GM19455 (cell line): Measurements from ENCODE around the gene EPDR1.

ENCODE experiments used
- ATAC-seq: cut with Tn5 transposase; IDR thresholded peaks from one replicate; pipeline ENCODE4 v1.9.1; 2021; ENCODE audit not compliant: unreplicated experiment

Gene EPDR1

GRCh38 chr7:37973915-37974314, 53.5 kb downstream of the EPDR1 start:
- no peak for ATAC-seq

- ATAC-seq = no peak
Observed at GRCh38 chr7:37974711-37975110, 54.3 kb downstream of the EPDR1 start.

- ATAC-seq = no peak
Observed at GRCh38 chr7:37977243-37977642, 56.8 kb downstream of the EPDR1 start.

GRCh38 chr7:37981664-37982063, 61.2 kb downstream of the EPDR1 start:
- no peak for ATAC-seq

GRCh38 chr7:37982423-37982822, 62.0 kb downstream of the EPDR1 start:
- no peak for ATAC-seq

- ATAC-seq = no peak
Observed at GRCh38 chr7:37984750-37985390, 64.4 kb downstream of the EPDR1 start.

GRCh38 chr7:37986908-37987330, 66.5 kb downstream of the EPDR1 start:
- no peak for ATAC-seq

- ATAC-seq = no peak
Observed at GRCh38 chr7:37987732-37988131, 67.3 kb downstream of the EPDR1 start.

GRCh38 chr7:37988721-37989650, 68.5 kb downstream of the EPDR1 start:
- ATAC-seq = no peak

- ATAC-seq = no peak
Observed at GRCh38 chr7:37990337-37990736, 69.9 kb downstream of the EPDR1 start.

- no peak for ATAC-seq
Observed at GRCh38 chr7:37993060-37993501, 72.6 kb downstream of the EPDR1 start.

- no peak for ATAC-seq
Observed at GRCh38 chr7:37999673-38000072, 79.2 kb downstream of the EPDR1 start.

- no peak for ATAC-seq
Observed at GRCh38 chr7:38000272-38000671, 79.8 kb downstream of the EPDR1 start.
